Measurements from ENCODE around the gene SAMSN1.

DNA sequence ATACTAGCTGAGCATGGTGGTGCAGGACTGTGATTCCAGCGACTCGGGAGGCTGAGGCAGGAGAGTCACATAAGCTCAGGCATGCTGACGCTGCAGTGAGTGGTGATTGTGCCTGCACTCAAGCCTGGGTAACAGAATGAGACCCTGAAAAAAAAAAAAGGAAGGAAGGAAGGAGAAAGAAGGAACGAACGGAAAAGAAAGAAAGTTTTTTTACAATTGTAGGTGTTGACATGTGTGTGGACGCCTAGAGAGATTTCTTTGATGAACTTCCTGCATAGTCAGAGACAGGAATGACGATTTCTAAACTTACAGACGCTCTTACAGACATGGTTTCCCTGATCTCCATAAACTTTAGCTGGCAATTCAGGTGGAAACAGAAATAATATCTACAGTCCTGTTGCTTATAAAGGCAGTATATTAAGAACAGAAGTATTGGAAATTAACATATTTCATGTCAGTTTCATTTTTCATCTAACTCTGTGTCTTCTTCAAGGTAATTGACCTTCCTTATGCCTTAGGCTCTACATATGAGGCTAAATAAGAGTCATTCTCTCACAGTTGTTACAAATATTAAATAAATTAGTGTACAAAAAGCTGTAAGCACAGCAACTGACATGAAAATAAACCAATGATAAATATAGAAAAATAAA, 4.1 kb downstream of the SAMSN1 start:
- TF ChIP-seq CTCF (IDR thresholded peaks at IDR 0.05; ENCODE audit: low read length) (no peak), EZH2 (IDR thresholded peaks at IDR 0.05; ENCODE audit: borderline replicate concordance, low read length) (no peak)

All from OCI-LY1 (cell line).